Colonic mucosa (tissue), 4 donors: Measurements from ENCODE around the gene CREBBP. TPM values are rescaled to one million over a fixed set of nuclear protein-coding genes. Genes with fewer than 3 reads are reported as not detected.

Source experiments
- DNase-seq: peaks from one replicate; pipeline ENCODE4 v3.0.0-alpha.2; 2020
- H3K27ac ChIP-seq: fragments of 200-600 bp; one replicate; pipeline ENCODE4 v1.8.0; 2021
- H3K27me3 ChIP-seq: fragments of 200-600 bp; one replicate; pipeline ENCODE4 v1.8.0; 2021
- H3K36me3 ChIP-seq: fragments of 200-600 bp; one replicate; pipeline ENCODE4 v1.8.0; 2021
- H3K4me1 ChIP-seq: fragments of 200-600 bp; one replicate; pipeline ENCODE4 v1.8.0; 2021; ENCODE audit warnings: mild to moderate bottlenecking
- H3K4me3 ChIP-seq: fragments of 200-600 bp; one replicate; pipeline ENCODE4 v1.8.0; 2021
- H3K9ac ChIP-seq, 2 donors: one replicate each; pipeline ENCODE4 v1.7.0; 2013; ENCODE audit warnings: control low read depth in 2 of 2, low read depth in 2 of 2, low read length in 2 of 2
- H3K9me3 ChIP-seq: fragments of 200-600 bp; one replicate; pipeline ENCODE4 v1.8.0; 2021
- CTCF ChIP-seq: fragments of 200-600 bp; IDR thresholded peaks from one replicate; pipeline ENCODE4 v1.8.0; 2022; ENCODE audit warnings: antibody characterized with exemption, mild to moderate bottlenecking
- intact Hi-C: fragments of 100-400 bp; cut with DNase I; formaldehyde crosslinking; loops from one replicate; pipeline ENCODE4 v1.14.1; 2022
- total RNA-seq, 2 donors: library from RNA; stranded (reverse); fragmentation: NEBNext Ultra II Directional in 1 of 2; extraction: Animal tissue kit (Norgen Biotek cat#: 25700) in 1 of 2; gene quantifications; one replicate each; pipeline ENCODE4 v1.2.1, GENCODE V29; 2021
- donor health status: healthy.
- donor health status: DM: no; HTN: no; CAD: no.
- donor health status: DM: no; HTN: no; CAD: no.

CREBBP gene
- total RNA-seq, 2 donors from 2014 or later: 42.0 to 45.2 TPM

- Histone ChIP-seq H3K9me3 (no peaks in the 10 kb centered on the region), H3K9ac (no peak overlapping the region), H3K36me3 (no peaks in the 10 kb centered on the region), H3K4me1 (no peaks in the 10 kb centered on the region), H3K27me3 (no peaks in the 10 kb centered on the region), H3K27ac (no peak overlapping the region), H3K4me3 (no peak overlapping the region)
- no peak for TF ChIP-seq CTCF
- intact Hi-C loops: no loop called here
- DNase-seq: no peak
Observed at GRCh38 chr16:3884398-3884797, 3.9 kb upstream of the CREBBP start.

- no peaks in the 10 kb centered on the region for H3K4me1 ChIP-seq
- no peak overlapping the region for H3K9ac ChIP-seq
- DNase-seq: no peak
- intact Hi-C loops: no loop called here
- no peaks in the 10 kb centered on the region for H3K27me3 ChIP-seq
- no peak overlapping the region for H3K27ac ChIP-seq
- H3K9me3 ChIP-seq: no peaks in the 10 kb centered on the region
- no peaks in the 10 kb centered on the region for H3K36me3 ChIP-seq
- H3K4me3 ChIP-seq: no peak overlapping the region
- TF ChIP-seq CTCF: no peak
Observed at GRCh38 chr16:3882531-3882930, 2.0 kb upstream of the CREBBP start.

- intact Hi-C loops: no loop called here
- Histone ChIP-seq H3K27me3 (no peaks in the 10 kb centered on the region), H3K9ac (peak overlapping the region; percentile 66 to 93), H3K27ac (no peak overlapping the region), H3K4me1 (no peaks in the 10 kb centered on the region), H3K9me3 (no peaks in the 10 kb centered on the region), H3K4me3 (peak overlapping the region; percentile 66), H3K36me3 (no peaks in the 10 kb centered on the region)
- no peak for TF ChIP-seq CTCF
- DNase-seq: no peak
Observed at GRCh38 chr16:3881499-3881990, 1.0 kb upstream of the CREBBP start.

GRCh38 chr16:3879887-3880564 lies 487 bp downstream of the CREBBP start:
- no peak for TF ChIP-seq CTCF
- Histone ChIP-seq H3K9ac (peak overlapping the region; percentile 73 to 76), H3K4me1 (no peaks in the 10 kb centered on the region), H3K9me3 (no peaks in the 10 kb centered on the region), H3K4me3 (peak overlapping the region; percentile 84), H3K36me3 (no peaks in the 10 kb centered on the region), H3K27me3 (no peaks in the 10 kb centered on the region), H3K27ac (no peak overlapping the region)
- DNase-seq: peak; percentile 68
- intact Hi-C loops: loop anchor here (5.0 to 10.0 kb wide), 2 partner anchors 105 to 188 kb away; no protein-coding TSS in a partner anchor

GRCh38 chr16:3879258-3879886 lies 1.1 kb downstream of the CREBBP start:
- intact Hi-C loops: loop anchor here (5.0 to 10.0 kb wide), 2 partner anchors 105 to 187 kb away; no protein-coding TSS in a partner anchor
- Histone ChIP-seq H3K9me3 (no peaks in the 10 kb centered on the region), H3K4me3 (peak overlapping the region; percentile 84), H3K36me3 (no peaks in the 10 kb centered on the region), H3K27me3 (no peaks in the 10 kb centered on the region), H3K4me1 (peaks cover 3% of the 10 kb centered on the region), H3K27ac (no peak overlapping the region), H3K9ac (peak overlapping the region; percentile 73 to 76)
- peak; percentile 34 for DNase-seq
- TF ChIP-seq CTCF: no peak
